ENCODE measurements around the gene MIXL1.

- TF ChIP-seq POLR2A (IDR thresholded peaks at IDR 0.05; ENCODE audit: low read depth, low read length) (no peak), POLR2AphosphoS5 (IDR thresholded peaks at IDR 0.05; ENCODE audit: low read depth, low read length) (no peak), TAF1 (IDR thresholded peaks at IDR 0.05; ENCODE audit: low read depth, low read length) (no peak), POU2F2 (IDR thresholded peaks at IDR 0.05; ENCODE audit: low read depth, low read length) (no peak), PAX5 (IDR thresholded peaks at IDR 0.05; ENCODE audit: insufficient read depth, low read length, severe bottlenecking) (no peak)
Observed at GRCh38 chr1:226202246-226202645, 21.2 kb upstream of the MIXL1 start.
